ENCODE results near the gene ABCA13.

The ABCA13 gene

DNA sequence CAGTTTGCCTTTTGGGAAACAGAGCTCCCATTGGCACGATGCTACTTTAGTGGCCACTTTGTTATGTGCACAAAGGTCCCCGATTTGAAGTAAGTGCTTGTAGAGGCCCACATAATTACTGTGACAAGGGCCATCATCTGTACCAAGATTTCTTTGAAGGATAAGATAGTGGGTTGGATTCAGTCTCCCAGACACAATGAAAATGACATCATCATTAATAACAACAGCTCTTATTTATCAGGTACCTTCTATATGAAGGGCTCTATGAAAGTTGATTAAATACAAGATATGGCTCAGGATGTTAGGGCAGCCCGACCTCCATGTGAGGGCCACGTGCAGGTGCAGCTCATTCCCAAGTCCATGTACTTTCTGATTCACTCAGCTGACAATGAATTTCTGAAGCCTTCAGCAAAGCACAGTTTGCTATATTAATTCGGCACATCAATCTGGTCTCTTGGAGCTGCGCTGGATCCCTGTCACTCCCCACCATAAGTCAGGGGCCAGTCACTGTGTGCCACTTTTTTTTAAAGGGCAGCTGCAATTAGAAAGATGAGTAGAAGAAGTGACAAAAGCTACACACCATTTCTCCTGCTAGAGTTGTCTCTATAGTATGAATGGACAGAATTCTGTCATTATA, 140.3 kb downstream of the ABCA13 start:
- H3K36me3 Mint-ChIP-seq (ENCODE audit: low read depth), result no peaks in the 10 kb centered on the region
- H3K4me1 Mint-ChIP-seq (ENCODE audit: low read depth), result no peaks in the 10 kb centered on the region
- no peak overlapping the region for H3K27ac Mint-ChIP-seq
- no peaks in the 10 kb centered on the region for H3K27me3 Mint-ChIP-seq (ENCODE audit: low read depth)
- no peaks in the 10 kb centered on the region for H3K9me3 Mint-ChIP-seq
- H3K4me3 Mint-ChIP-seq, result no peak overlapping the region

DNA sequence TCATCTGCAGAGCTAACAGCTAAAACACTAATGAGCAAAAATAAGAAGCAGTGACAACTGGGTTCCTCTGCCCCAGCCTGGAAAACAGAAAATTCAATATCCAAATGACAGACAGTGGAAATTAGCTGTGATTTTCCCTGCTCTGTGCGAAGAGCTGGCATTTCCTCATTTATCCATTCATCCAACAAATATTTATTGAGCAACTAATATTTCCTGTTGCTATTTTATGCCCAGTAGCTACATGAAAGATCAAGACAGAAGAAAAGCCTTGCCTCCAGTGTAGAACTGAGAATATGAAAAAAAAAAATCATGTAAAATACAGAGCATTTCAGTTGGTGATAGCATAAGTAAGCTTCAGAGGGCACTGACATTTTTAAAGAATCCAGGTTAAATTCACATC, 140.9 kb downstream of the ABCA13 start:
- H3K27ac Mint-ChIP-seq, result no peak overlapping the region
- H3K4me3 Mint-ChIP-seq, result no peak overlapping the region
- no peaks in the 10 kb centered on the region for H3K4me1 Mint-ChIP-seq (ENCODE audit: low read depth)
- H3K9me3 Mint-ChIP-seq, result no peaks in the 10 kb centered on the region
- H3K27me3 Mint-ChIP-seq (ENCODE audit: low read depth), result no peaks in the 10 kb centered on the region
- H3K36me3 Mint-ChIP-seq (ENCODE audit: low read depth), result no peaks in the 10 kb centered on the region

DNA sequence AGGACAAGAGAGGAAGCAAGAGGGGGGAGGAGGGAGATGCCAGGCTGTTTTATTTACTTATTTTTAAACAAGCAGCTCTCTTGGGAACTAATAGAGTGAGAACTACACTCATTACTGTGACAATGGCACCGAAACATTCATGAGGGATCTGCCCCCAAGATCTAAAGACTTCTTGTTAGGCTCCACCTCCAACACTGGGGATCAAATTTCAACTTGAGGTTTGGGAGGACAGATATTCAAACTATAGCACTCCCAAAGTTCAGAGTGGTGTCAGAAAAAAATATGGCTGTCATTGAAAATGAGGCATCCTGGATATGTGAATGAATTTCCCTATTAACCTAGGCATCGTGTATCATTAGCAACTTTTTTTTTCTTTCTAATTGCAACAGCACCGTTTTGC, 145.5 kb downstream of the ABCA13 start:
- no peak overlapping the region for H3K27ac Mint-ChIP-seq
- H3K27me3 Mint-ChIP-seq (ENCODE audit: low read depth), result no peaks in the 10 kb centered on the region
- H3K4me1 Mint-ChIP-seq (ENCODE audit: low read depth), result no peaks in the 10 kb centered on the region
- no peaks in the 10 kb centered on the region for H3K36me3 Mint-ChIP-seq (ENCODE audit: low read depth)
- H3K4me3 Mint-ChIP-seq, result no peak overlapping the region
- H3K9me3 Mint-ChIP-seq, result no peaks in the 10 kb centered on the region

DNA sequence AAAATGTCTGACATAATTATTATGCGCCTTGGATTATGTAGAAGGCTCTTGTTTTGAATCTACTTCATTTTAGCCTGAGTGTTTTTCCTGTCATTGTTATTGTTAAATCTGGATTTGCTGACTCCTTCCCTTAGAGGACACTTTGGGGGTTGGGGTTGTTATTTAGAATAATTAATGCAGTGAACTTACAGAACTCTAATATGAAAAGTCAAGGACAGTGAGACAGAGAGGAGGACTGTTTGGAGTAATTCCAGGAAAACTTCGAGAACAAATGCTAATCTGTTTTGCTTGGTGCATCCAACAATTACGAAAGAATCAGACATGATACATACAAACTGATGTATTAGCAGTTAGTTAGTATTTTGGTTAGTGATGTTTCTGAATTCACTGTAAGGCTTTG, 146.1 kb downstream of the ABCA13 start:
- H3K27me3 Mint-ChIP-seq (ENCODE audit: low read depth), result no peaks in the 10 kb centered on the region
- H3K27ac Mint-ChIP-seq, result no peak overlapping the region
- H3K36me3 Mint-ChIP-seq (ENCODE audit: low read depth), result no peaks in the 10 kb centered on the region
- H3K4me1 Mint-ChIP-seq (ENCODE audit: low read depth), result no peaks in the 10 kb centered on the region
- no peak overlapping the region for H3K4me3 Mint-ChIP-seq
- H3K9me3 Mint-ChIP-seq, result no peaks in the 10 kb centered on the region

DNA sequence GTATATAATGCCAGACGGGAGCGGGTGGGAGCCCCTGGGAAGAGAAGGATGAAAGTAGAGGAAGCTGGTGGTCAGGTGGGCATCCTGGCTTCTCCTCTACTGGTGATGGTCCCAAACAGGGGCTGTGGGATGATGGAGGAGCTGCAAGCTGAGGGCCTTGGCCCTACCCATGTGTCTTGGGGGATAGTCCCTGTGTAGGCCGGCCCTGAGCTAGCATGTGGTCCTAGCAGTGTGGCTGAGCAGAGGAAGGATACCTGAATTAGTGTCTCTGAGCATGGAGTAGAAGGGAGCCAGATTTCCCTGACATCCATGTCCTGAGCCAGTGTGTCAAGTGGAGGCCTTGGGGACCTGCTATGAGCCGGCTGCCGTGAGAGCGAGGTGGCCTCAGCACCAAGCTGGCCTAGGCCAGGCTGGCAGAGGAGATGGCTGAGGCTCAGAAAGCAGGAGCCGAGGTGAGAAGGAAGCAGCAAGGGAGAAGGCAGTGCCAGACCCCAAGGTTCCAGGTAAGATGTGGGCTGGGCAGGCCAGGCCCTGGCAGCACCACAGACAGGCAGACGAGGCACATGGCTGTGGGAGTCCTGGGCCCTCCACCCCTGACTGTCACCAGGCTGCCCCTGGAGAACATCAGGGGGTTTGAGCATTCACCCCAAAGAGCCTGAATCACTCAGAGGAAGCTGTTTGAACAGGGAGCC, 150.2 kb downstream of the ABCA13 start:
- Mint-ChIP-seq H3K9me3 (no peaks in the 10 kb centered on the region), H3K4me1 (ENCODE audit: low read depth) (no peaks in the 10 kb centered on the region), H3K4me3 (no peak overlapping the region), H3K36me3 (ENCODE audit: low read depth) (no peaks in the 10 kb centered on the region), H3K27ac (no peak overlapping the region), H3K27me3 (ENCODE audit: low read depth) (no peaks in the 10 kb centered on the region)

DNA sequence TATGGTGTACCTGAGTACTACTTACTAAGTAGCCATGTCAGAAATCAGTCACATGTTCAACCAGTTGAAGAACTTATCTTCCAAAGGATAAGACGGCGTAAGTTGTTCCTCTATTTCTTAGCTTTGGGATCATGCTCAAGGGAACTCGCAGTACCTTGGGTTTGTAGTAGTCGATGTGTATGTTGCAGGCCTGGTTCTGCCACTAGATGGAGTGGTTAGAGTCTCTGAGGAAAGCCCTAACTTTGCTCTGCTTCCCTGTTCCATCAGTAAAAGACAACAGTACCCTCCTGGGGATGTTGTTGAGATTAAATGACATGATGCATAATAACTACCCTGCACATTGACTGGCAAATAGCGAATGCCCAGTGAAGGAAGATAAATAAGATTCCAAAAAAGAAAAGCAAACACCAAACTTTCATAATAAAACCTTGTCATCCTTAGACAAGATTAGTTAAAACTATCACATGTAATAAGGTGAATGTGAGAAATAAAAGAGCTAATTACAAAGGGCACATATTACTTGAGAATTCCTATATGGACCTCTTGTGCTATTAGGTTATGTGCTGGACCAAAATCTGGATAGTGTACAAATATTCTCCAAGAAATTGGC, 165.9 kb downstream of the ABCA13 start:
- Mint-ChIP-seq H3K4me3 (no peak overlapping the region), H3K36me3 (ENCODE audit: low read depth) (no peaks in the 10 kb centered on the region), H3K27me3 (ENCODE audit: low read depth) (no peaks in the 10 kb centered on the region), H3K27ac (no peak overlapping the region), H3K4me1 (ENCODE audit: low read depth) (no peaks in the 10 kb centered on the region), H3K9me3 (no peaks in the 10 kb centered on the region)

DNA sequence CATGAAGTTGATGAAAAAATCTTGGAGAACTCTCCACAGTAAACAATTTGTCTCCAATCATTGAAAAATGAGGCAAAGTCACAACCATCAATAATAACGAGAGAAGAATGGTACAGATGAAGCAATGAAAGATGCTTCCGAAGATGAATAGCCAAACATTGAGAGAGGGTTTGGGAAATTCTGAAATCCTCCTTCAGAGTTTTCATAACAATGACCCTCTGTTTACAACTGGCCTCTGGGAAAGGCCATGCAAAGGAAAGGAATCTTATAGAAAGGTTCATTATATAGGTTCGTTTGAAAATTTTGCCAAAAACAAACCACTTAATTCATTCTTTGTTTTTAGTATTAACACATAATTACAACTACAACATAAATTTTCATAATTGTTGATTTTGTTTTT, 166.5 kb downstream of the ABCA13 start:
- H3K27ac Mint-ChIP-seq, result no peak overlapping the region
- no peak overlapping the region for H3K4me3 Mint-ChIP-seq
- H3K4me1 Mint-ChIP-seq (ENCODE audit: low read depth), result no peaks in the 10 kb centered on the region
- no peaks in the 10 kb centered on the region for H3K27me3 Mint-ChIP-seq (ENCODE audit: low read depth)
- no peaks in the 10 kb centered on the region for H3K36me3 Mint-ChIP-seq (ENCODE audit: low read depth)
- H3K9me3 Mint-ChIP-seq, result no peaks in the 10 kb centered on the region

DNA sequence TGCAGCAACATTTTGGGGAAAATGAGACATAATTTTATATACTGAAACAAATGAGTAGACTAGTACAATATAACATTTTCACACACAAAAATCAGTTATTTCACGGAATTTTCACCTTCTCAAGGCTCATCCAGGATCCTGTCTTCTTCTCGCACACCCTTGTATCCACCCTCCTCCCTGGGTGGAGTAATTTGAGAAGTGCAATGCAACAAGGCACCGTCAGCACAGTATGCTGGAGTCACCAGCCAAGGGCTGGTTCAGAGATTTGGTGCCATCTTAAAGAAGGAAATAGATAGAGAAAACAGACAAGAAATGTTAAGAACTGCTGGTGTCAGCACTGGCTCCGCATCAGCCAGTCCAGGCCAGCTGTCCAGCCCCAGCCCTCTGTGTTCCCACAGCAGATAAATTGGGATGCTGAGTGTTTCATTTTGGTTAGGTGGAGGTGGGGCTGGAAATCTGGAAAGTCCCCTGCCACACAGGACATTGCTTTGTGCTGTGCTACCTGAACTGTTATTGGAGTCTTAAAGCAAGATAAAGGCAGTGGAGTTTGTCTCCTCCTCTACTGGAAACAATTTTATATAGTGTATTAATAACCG, 176.1 kb downstream of the ABCA13 start:
- Mint-ChIP-seq H3K27ac (no peak overlapping the region), H3K9me3 (no peaks in the 10 kb centered on the region), H3K36me3 (ENCODE audit: low read depth) (no peaks in the 10 kb centered on the region), H3K4me3 (no peak overlapping the region), H3K27me3 (ENCODE audit: low read depth) (no peaks in the 10 kb centered on the region), H3K4me1 (ENCODE audit: low read depth) (no peaks in the 10 kb centered on the region)

DNA sequence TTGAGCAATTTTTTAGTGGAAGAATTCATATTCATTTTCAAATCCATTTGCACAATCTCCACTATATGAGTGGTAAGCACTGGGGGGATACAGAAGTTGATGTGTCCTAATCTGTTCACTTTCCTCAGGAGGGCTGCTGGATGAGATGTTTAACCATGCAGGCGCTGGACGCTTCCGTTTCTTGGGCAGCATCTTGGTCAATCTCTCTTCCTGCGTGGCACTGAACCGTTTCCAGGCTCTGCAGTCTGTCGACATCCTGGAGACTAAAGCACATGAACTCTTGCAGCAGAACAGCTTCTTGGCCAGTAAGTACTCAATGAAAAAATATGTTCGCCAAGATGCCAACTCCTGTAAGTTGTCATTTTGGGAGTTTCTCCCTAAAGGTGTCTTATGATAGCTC, 179.3 kb downstream of the ABCA13 start:
- no peak overlapping the region for H3K4me3 Mint-ChIP-seq
- no peaks in the 10 kb centered on the region for H3K27me3 Mint-ChIP-seq (ENCODE audit: low read depth)
- no peaks in the 10 kb centered on the region for H3K36me3 Mint-ChIP-seq (ENCODE audit: low read depth)
- no peaks in the 10 kb centered on the region for H3K4me1 Mint-ChIP-seq (ENCODE audit: low read depth)
- no peaks in the 10 kb centered on the region for H3K9me3 Mint-ChIP-seq
- H3K27ac Mint-ChIP-seq, result no peak overlapping the region

DNA sequence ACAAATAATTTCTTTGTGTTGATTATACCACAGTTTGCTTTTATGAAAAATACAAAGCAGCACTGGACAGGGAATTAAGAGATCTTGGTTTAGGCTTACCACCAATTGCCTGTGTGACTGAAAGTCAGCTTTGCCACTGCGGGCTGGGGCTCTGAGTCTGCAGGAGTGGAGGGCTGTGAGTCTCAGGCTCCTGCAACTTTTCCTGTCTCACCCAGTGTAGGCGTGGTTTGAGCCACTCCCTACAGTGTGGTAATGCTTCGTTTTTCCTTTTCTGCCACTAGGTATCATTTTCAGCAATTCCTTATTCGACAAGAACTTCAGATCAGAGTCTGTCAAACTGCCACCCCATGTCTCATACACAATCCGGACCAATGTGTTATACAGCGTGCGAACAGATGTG, 180.6 kb downstream of the ABCA13 start:
- Mint-ChIP-seq H3K36me3 (ENCODE audit: low read depth) (no peaks in the 10 kb centered on the region), H3K27me3 (ENCODE audit: low read depth) (no peaks in the 10 kb centered on the region), H3K4me1 (ENCODE audit: low read depth) (no peaks in the 10 kb centered on the region), H3K4me3 (no peak overlapping the region), H3K9me3 (no peaks in the 10 kb centered on the region), H3K27ac (no peak overlapping the region)

DNA sequence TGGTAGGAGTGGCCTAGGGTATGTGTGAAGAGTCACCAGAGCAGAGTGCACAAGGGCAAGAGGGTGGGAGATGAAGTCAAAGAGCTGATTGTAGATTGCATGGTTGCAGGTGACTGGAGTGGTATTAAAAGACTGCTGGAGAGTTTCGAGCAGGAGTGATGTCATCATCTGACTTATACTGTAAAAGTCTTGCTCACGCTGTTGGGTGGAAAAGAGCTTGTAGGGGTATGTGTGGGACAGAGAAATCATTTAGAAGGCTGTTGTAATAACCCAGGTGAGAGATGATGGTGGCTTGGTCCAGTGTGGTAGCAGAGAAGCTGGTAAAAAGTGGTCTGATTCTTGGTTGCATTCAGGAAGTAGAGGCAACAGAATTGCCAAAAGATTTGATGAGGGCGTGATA, 184.1 kb downstream of the ABCA13 start:
- H3K27ac Mint-ChIP-seq, result no peak overlapping the region
- H3K4me3 Mint-ChIP-seq, result no peak overlapping the region

DNA sequence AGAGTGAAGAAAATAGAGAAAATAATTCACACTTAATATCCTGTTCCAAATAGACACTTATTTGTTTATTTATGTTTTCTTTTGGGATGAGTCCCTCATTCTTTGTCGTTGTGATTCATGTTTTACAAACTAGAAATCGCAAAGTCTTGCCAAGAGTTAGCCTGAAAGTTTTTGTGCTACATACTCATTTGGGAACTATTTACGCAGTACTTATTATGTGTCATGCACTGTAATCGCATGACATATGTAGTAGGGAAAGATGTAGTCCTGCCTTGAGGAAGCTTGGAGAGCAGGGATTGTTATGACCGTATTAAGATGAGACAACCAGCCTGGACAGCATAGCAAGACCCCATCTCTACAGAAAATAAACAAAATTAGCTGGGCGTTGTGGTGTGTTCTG, 189.3 kb downstream of the ABCA13 start:
- Mint-ChIP-seq H3K36me3 (ENCODE audit: low read depth) (no peaks in the 10 kb centered on the region), H3K27ac (no peak overlapping the region), H3K4me1 (ENCODE audit: low read depth) (no peaks in the 10 kb centered on the region), H3K27me3 (ENCODE audit: low read depth) (peaks cover 4% of the 10 kb centered on the region), H3K4me3 (no peak overlapping the region), H3K9me3 (no peaks in the 10 kb centered on the region)

More for the DNA sequence above, 184.1 kb downstream of the ABCA13 start:
- no peaks in the 10 kb centered on the region for H3K36me3 Mint-ChIP-seq (ENCODE audit: low read depth)
- no peaks in the 10 kb centered on the region for H3K27me3 Mint-ChIP-seq (ENCODE audit: low read depth)
- H3K4me1 Mint-ChIP-seq (ENCODE audit: low read depth), result no peaks in the 10 kb centered on the region
- H3K9me3 Mint-ChIP-seq, result no peaks in the 10 kb centered on the region

DNA sequence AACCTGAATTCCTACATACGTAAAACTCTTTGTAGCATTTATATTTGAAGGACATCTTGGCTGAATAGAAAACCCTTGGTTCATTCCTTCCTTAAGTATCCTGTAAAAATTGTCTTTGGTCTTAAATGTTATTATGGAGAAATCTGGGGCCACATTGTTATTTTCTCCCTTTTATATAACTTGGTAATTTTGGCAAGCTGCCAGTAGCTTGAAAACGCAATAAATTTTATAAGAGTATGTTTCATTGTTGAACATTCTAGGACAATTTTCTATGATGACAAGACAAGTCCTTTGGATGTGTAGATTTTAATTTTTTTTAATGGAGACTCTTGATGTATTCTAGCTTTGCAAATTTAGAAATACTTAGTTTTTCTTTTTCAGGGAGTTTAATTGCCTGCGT, 191.9 kb downstream of the ABCA13 start:
- Mint-ChIP-seq H3K27ac (no peak overlapping the region), H3K27me3 (ENCODE audit: low read depth) (peaks cover 4% of the 10 kb centered on the region), H3K36me3 (ENCODE audit: low read depth) (no peaks in the 10 kb centered on the region), H3K9me3 (no peaks in the 10 kb centered on the region), H3K4me1 (ENCODE audit: low read depth) (no peaks in the 10 kb centered on the region), H3K4me3 (no peak overlapping the region)

DNA sequence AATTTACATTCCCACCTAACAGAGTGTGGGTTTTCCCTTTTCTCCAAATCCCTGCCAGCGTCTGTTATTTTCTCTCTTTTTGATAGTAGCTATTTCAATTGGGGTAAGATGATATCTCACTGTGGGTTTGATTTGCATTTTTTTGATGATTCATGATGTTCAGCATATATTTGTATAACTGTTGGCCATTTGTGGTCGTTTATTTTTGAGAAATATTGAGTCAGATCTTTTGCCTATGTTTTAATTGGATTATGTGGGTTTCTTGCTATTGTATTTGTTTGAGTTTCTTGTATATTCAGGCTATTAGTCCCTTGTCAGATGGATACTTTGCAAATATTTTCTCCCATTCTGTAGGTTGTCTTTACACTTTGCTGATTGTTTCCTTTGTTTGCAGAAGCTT, 193.8 kb downstream of the ABCA13 start:
- H3K27me3 Mint-ChIP-seq (ENCODE audit: low read depth), result peaks cover 4% of the 10 kb centered on the region
- H3K4me3 Mint-ChIP-seq, result no peak overlapping the region
- H3K27ac Mint-ChIP-seq, result no peak overlapping the region
- H3K4me1 Mint-ChIP-seq (ENCODE audit: low read depth), result no peaks in the 10 kb centered on the region
- H3K36me3 Mint-ChIP-seq (ENCODE audit: low read depth), result no peaks in the 10 kb centered on the region
- no peaks in the 10 kb centered on the region for H3K9me3 Mint-ChIP-seq

DNA sequence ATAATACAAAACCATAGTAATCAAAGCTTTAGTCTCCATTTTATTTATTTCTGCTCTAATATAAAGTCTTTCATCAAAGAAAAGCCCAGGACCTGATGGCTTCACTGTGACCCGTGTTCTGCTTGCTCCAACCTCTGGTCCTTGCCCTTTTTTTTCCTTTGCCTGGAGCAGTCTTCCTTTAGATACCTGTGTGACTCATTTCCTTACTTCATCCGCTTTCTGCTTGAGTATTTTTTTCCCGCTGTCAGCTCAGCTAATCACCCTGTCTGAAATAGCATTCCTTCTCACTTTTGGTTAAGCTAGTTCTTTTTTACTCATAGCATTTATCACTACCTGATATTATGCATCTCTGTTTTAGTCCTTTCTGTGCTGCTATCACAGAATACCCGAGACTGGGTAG, 194.8 kb downstream of the ABCA13 start:
- H3K27me3 Mint-ChIP-seq (ENCODE audit: low read depth), result peaks cover 4% of the 10 kb centered on the region
- peaks cover 4% of the 10 kb centered on the region for H3K9me3 Mint-ChIP-seq
- H3K4me1 Mint-ChIP-seq (ENCODE audit: low read depth), result no peaks in the 10 kb centered on the region
- no peaks in the 10 kb centered on the region for H3K36me3 Mint-ChIP-seq (ENCODE audit: low read depth)
- no peak overlapping the region for H3K4me3 Mint-ChIP-seq
- no peak overlapping the region for H3K27ac Mint-ChIP-seq

Measured in T-helper 1 cell treated with Interleukin-12 subunit alpha and Interleukin-12 subunit beta and Interleukin-4 antibody, amounts not matched to agents 30 μg/mL and 1 μg/mL, for 36 hours (primary cell).